Ramos (cell line): Measurements from ENCODE around the gene SETD1A.

ENCODE experiments used
- in situ Hi-C: fragments of 300-500 bp; cut with MboI; formaldehyde crosslinking; loops from one replicate; pipeline ENCODE4 v1.14.3; 2022; ENCODE audit warnings: low sequenced_read_pairs; ENCODE audit not compliant: unreplicated experiment

The SETD1A gene

GRCh38 chr16:30950516-30951065 lies 7.0 kb upstream of the SETD1A start:
- in situ Hi-C loops = loop anchor here (10.0 kb wide), 1 partner anchor 914 kb away; no protein-coding TSS in a partner anchor

- in situ Hi-C loops = loop anchor here (10.0 kb wide), 1 partner anchor 914 kb away; no protein-coding TSS in a partner anchor
These were observed 6.4 kb upstream of the SETD1A start for GRCh38 chr16:30951193-30951592.

- in situ Hi-C loops = loop anchor here (10.0 kb wide), 1 partner anchor 913 kb away; no protein-coding TSS in a partner anchor
These were observed 5.8 kb upstream of the SETD1A start for GRCh38 chr16:30951750-30952149.

- in situ Hi-C loops = loop anchor here (10.0 kb wide), 1 partner anchor 912 kb away; no protein-coding TSS in a partner anchor
These were observed 4.4 kb upstream of the SETD1A start for GRCh38 chr16:30953111-30953510.

- in situ Hi-C loops = loop anchor here (10.0 kb wide), 1 partner anchor 911 kb away; no protein-coding TSS in a partner anchor
These were observed 3.9 kb upstream of the SETD1A start for GRCh38 chr16:30953511-30954124.

GRCh38 chr16:30954993-30955392 lies 2.6 kb upstream of the SETD1A start:
- in situ Hi-C loops = loop anchor here (10.0 kb wide), 1 partner anchor 910 kb away; no protein-coding TSS in a partner anchor

GRCh38 chr16:30956601-30957455 lies 726 bp upstream of the SETD1A start:
- in situ Hi-C loops = loop anchor here (10.0 kb wide), 1 partner anchor 908 kb away; no protein-coding TSS in a partner anchor

GRCh38 chr16:30958175-30959079 lies 873 bp downstream of the SETD1A start:
- in situ Hi-C loops = loop anchor here (10.0 kb wide), 1 partner anchor 906 kb away; no protein-coding TSS in a partner anchor

- in situ Hi-C loops = no loop called here
These were observed 3.8 kb downstream of the SETD1A start for GRCh38 chr16:30961384-30961783.

- in situ Hi-C loops = no loop called here
These were observed 6.5 kb downstream of the SETD1A start for GRCh38 chr16:30963925-30964511.

- in situ Hi-C loops = no loop called here
These were observed 7.1 kb downstream of the SETD1A start for GRCh38 chr16:30964574-30965226.

GRCh38 chr16:30965436-30965835 lies 7.9 kb downstream of the SETD1A start:
- in situ Hi-C loops = no loop called here

GRCh38 chr16:30966033-30966619 lies 8.6 kb downstream of the SETD1A start:
- in situ Hi-C loops = no loop called here

- in situ Hi-C loops = no loop called here
These were observed 10.2 kb downstream of the SETD1A start for GRCh38 chr16:30967795-30968194.

GRCh38 chr16:30969246-30969842 lies 11.8 kb downstream of the SETD1A start:
- in situ Hi-C loops = no loop called here

GRCh38 chr16:30971298-30971697 lies 13.7 kb downstream of the SETD1A start:
- in situ Hi-C loops = no loop called here

- in situ Hi-C loops = no loop called here
These were observed 15.3 kb downstream of the SETD1A start for GRCh38 chr16:30972872-30973271.

- in situ Hi-C loops = no loop called here
These were observed 16.8 kb downstream of the SETD1A start for GRCh38 chr16:30974348-30974747.
